Endodermal cell (in vitro differentiated cells): ENCODE measurements around the gene IFNA6. TPM values are rescaled to one million over a fixed set of nuclear protein-coding genes. Genes with fewer than 3 reads are reported as not detected.
A peak's percentile ranks its signal among the peaks of the same experiment; 100 is the strongest.

Experiments used
- DNase-seq: peaks from one replicate; pipeline ENCODE4 v3.0.0-alpha.2; 2017
- H3K27ac ChIP-seq: 2 replicates; pipeline ENCODE4 v1.5.1; 2013; ENCODE audit warnings: mild to moderate bottlenecking, low read depth, low read length, moderate library complexity
- H3K27me3 ChIP-seq: 2 replicates; pipeline ENCODE4 v1.6.1; 2013; ENCODE audit warnings: mild to moderate bottlenecking, low read length, moderate library complexity; ENCODE audit not compliant: insufficient read depth, control insufficient read depth, poor library complexity, severe bottlenecking
- H3K36me3 ChIP-seq: 2 replicates; pipeline ENCODE4 v1.7.0; 2013; ENCODE audit warnings: mild to moderate bottlenecking, low read length, moderate library complexity; ENCODE audit not compliant: control insufficient read depth, insufficient read depth
- H3K4me1 ChIP-seq: one replicate; pipeline ENCODE4 v1.7.0; 2013; ENCODE audit warnings: low read length; ENCODE audit not compliant: control insufficient read depth, insufficient read depth
- H3K4me3 ChIP-seq: 2 replicates; pipeline ENCODE4 v1.5.1; 2013; ENCODE audit warnings: mild to moderate bottlenecking, low read length, moderate library complexity
- H3K9ac ChIP-seq: 2 replicates; pipeline ENCODE4 v1.6.1; 2013; ENCODE audit warnings: mild to moderate bottlenecking, low read length, moderate library complexity; ENCODE audit not compliant: poor library complexity, severe bottlenecking; ENCODE audit errors: extremely low read depth
- H3K9me3 ChIP-seq: 2 replicates; pipeline ENCODE4 v1.6.1; 2013; ENCODE audit warnings: mild to moderate bottlenecking, low read length, moderate library complexity; ENCODE audit not compliant: control insufficient read depth
- H3K27ac Mint-ChIP-seq: 2 replicates; pipeline ENCODE4 v1.8.0; 2020; ENCODE audit warnings: mixed read lengths
- H3K27me3 Mint-ChIP-seq: 2 replicates; pipeline ENCODE4 v1.8.0; 2021; ENCODE audit warnings: mild to moderate bottlenecking, mixed read lengths; ENCODE audit not compliant: insufficient read depth
- H3K36me3 Mint-ChIP-seq: 2 replicates; pipeline ENCODE4 v1.8.0; 2020; ENCODE audit warnings: low read depth, mixed read lengths
- H3K4me1 Mint-ChIP-seq: 2 replicates; pipeline ENCODE4 v1.8.0; 2020; ENCODE audit warnings: mixed read lengths
- H3K4me3 Mint-ChIP-seq: 2 replicates; pipeline ENCODE4 v1.8.0; 2020; ENCODE audit warnings: mild to moderate bottlenecking, moderate library complexity, mixed read lengths
- H3K9me3 Mint-ChIP-seq: 2 replicates; pipeline ENCODE4 v1.8.0; 2020; ENCODE audit warnings: mild to moderate bottlenecking, mixed read lengths
- CTCF ChIP-seq: fragments of 200-600 bp; sonication (generic); conservative IDR thresholded peaks from 2 replicates; pipeline ENCODE4 v1.5.0; 2021; ENCODE audit warnings: antibody characterized with exemption, mild to moderate bottlenecking
- WGBS, 2 experiments: methylation state at CpG; one replicate each; pipeline versions ENCODE4 v1.1.5 to v1.1.7; 2013; ENCODE audit warnings: missing lambda C conversion rate in 2 of 2, mixed read lengths in 1 of 2; ENCODE audit not compliant: insufficient coverage in 1 of 2, insufficient read length in 1 of 2; 5-methylcytosine and 5-hydroxymethylcytosine counted together
- total RNA-seq, 2 donors: library from RNA; stranded (reverse); fragmentation: NEBNext Ultra II Directional in 1 of 2; extraction: Animal tissue kit (Norgen Biotek cat#: 25700) in 1 of 2; gene quantifications; 2 replicates in 1 of 2; 3 replicates in 1 of 2; pipeline ENCODE4 v1.2.1, GENCODE V29; 2021

The IFNA6 gene
- total RNA-seq, 2 donors from 2014 or later, result not detected

DNA sequence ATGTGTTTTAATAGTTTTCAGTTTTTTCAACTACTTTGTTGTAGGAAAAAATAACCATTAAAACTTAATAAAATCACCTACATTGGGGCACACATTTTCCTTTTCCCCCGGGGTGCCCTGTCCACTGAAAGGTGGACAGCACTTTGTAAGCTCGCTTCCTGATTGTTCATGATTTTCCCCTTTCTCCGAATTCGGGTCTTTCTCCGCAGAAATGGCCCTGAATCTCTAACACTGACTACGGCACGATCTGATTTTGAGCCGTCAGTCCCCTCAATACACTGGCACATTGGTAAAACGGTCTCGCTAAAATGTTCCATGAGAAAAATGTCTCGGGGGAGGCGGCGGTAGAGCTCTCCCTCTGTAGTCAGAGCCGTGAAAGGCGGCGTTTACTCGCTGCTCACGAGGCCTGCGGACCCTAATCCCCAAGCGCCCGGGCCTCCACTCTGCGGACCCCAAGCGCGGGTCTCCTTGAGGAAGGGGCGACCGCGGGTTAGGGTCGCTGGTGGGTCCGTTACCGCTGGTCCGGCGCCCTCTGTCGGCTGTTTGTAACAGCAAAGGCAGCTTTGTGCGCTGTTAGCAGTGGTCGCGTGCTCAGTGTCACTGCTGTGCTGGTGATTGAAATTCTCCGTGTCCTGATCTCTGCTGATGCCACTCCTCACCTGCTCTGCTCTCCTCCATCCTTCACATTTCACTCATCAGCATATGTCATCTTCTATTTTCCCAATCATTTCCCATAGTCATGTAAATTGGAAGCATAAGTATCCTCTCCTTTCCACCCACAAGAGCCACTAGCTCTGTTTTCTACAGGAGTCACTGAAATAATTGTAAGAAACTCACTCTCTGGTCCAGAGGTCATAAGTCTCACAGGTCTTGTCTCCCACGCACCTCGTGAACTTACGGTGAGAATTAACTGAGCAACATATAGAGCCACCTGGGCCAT lies 45.4 kb upstream of the IFNA6 start:
- H3K27me3 Mint-ChIP-seq, result peaks cover 71% of the 10 kb centered on the region
- H3K9me3 ChIP-seq, result no peaks in the 10 kb centered on the region

DNA sequence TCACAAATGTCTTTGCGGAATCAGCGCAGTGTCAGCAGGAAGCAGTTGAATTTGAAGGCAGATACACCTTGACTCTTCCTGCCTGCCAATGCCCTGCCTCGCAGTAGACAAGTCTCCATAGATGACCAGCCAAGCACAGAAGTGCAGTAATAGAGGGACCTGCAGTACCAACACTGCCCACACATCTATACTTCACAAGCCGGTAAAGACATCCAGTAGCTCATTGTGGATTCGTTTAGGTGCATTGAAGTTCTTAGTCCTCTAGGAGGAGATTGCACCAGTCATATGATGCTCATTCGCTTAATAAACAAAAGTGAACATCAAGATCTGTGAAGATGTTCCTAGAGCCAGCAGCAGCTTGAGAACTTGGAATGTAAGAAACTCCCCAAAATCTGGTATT lies 41.6 kb upstream of the IFNA6 start:
- Histone ChIP-seq H3K27ac (no peak overlapping the region), H3K4me1 (no peaks in the 10 kb centered on the region), H3K27me3 (peaks cover 35% of the 10 kb centered on the region), H3K9me3 (no peaks in the 10 kb centered on the region), H3K9ac (no peak overlapping the region), H3K4me3 (no peak overlapping the region), H3K36me3 (no peaks in the 10 kb centered on the region)
- H3K4me3 Mint-ChIP-seq, result no peak overlapping the region
- no peak overlapping the region for H3K27ac Mint-ChIP-seq
- H3K36me3 Mint-ChIP-seq, result no peaks in the 10 kb centered on the region
- WGBS, 2 experiments, result 80 to 85% methylated on average over 2 to 6 of the region's 6 CpGs
- peaks cover 1% of the 10 kb centered on the region for H3K4me1 Mint-ChIP-seq
- H3K27me3 Mint-ChIP-seq, result peaks cover 41% of the 10 kb centered on the region
- peak; percentile 75 for TF ChIP-seq CTCF
- peak; percentile 78 for DNase-seq
- no peaks in the 10 kb centered on the region for H3K9me3 Mint-ChIP-seq

More for the DNA sequence above, 45.4 kb upstream of the IFNA6 start:
- no peaks in the 10 kb centered on the region for H3K36me3 ChIP-seq
- H3K27ac ChIP-seq, result no peak overlapping the region
- 12 to 13% methylated on average over 11 to 40 of the region's 40 CpGs for WGBS, 2 experiments
- H3K27ac Mint-ChIP-seq, result no peak overlapping the region
- peak; percentile 88 for DNase-seq
- no peaks in the 10 kb centered on the region for H3K36me3 Mint-ChIP-seq
- peaks cover 1% of the 10 kb centered on the region for H3K4me1 Mint-ChIP-seq
- TF ChIP-seq CTCF, result peak; percentile 97
- H3K27me3 ChIP-seq, result peaks cover 61% of the 10 kb centered on the region
- H3K4me3 ChIP-seq, result peak overlapping the region; percentile 79
- H3K9me3 Mint-ChIP-seq, result no peaks in the 10 kb centered on the region
- H3K4me3 Mint-ChIP-seq, result peak overlapping the region; percentile 45
- H3K9ac ChIP-seq, result no peak overlapping the region
- no peaks in the 10 kb centered on the region for H3K4me1 ChIP-seq

- Histone ChIP-seq H3K4me1 (no peaks in the 10 kb centered on the region), H3K36me3 (no peaks in the 10 kb centered on the region), H3K27ac (no peak within 1 kb of the TSS), H3K4me3 (no peak within 1 kb of the TSS), H3K27me3 (no peaks in the 10 kb centered on the region), H3K9ac (no peak within 1 kb of the TSS), H3K9me3 (no peaks in the 10 kb centered on the region)
- Mint-ChIP-seq H3K36me3 (no peaks in the 10 kb centered on the region), H3K4me3 (no peak within 1 kb of the TSS), H3K4me1 (peaks cover 11% of the 10 kb centered on the region), H3K27me3 (no peaks in the 10 kb centered on the region), H3K9me3 (no peaks in the 10 kb centered on the region), H3K27ac (no peak within 1 kb of the TSS)
- no peak for DNase-seq
- WGBS, 2 experiments, result 76 to 100% methylated on average over 1 of the region's 1 CpG
- TF ChIP-seq CTCF, result no peak
These were observed 34.5 kb upstream of the IFNA6 start, which contains the start of gene IFNA2 for GRCh38 chr9:21385131-21385670. IFNA2 (minus strand) TSS chr9:21385398; CDS start chr9:21385329, 69 bp downstream.
